NOMO-1 treated with DMSO at 0.1 percent for 48 hours (cell line): ENCODE measurements around the gene PXDC1.
"Not testable (repeated sequence)": the region's sequence is repeated elsewhere in the genome, so short reads cannot be mapped to it uniquely, and the experiment has no call there.

ENCODE experiments used
- DNase-seq: peaks from one replicate; lab custom pipeline; 2025; ENCODE audit not compliant: unreplicated experiment; lab: John Stamatoyannopoulos, UW

PXDC1 gene

GRCh38 chr6:3714111-3714510 lies 37.4 kb downstream of the PXDC1 start:
- DNase-seq, result no peak

GRCh38 chr6:3712827-3713665 lies 38.5 kb downstream of the PXDC1 start:
- no peak for DNase-seq

- no peak for DNase-seq
These were observed 39.7 kb downstream of the PXDC1 start for GRCh38 chr6:3711776-3712175.

GRCh38 chr6:3710403-3710802 lies 41.1 kb downstream of the PXDC1 start:
- DNase-seq, result no peak

GRCh38 chr6:3708540-3708939 lies 43.0 kb downstream of the PXDC1 start:
- no peak for DNase-seq

GRCh38 chr6:3707751-3708412 lies 43.6 kb downstream of the PXDC1 start:
- DNase-seq, result no peak

GRCh38 chr6:3707024-3707423 lies 44.5 kb downstream of the PXDC1 start:
- no peak for DNase-seq

GRCh38 chr6:3706547-3706946 lies 45.0 kb downstream of the PXDC1 start:
- DNase-seq, result no peak

GRCh38 chr6:3701631-3702030 lies 49.9 kb downstream of the PXDC1 start:
- no peak for DNase-seq

- DNase-seq, result no peak
These were observed 52.3 kb downstream of the PXDC1 start for GRCh38 chr6:3699231-3699630.

- DNase-seq, result no peak
These were observed 53.5 kb downstream of the PXDC1 start for GRCh38 chr6:3698021-3698420.

GRCh38 chr6:3697609-3698008 lies 53.9 kb downstream of the PXDC1 start:
- no peak for DNase-seq

GRCh38 chr6:3696525-3697088 lies 54.9 kb downstream of the PXDC1 start:
- DNase-seq, result no peak

- no peak for DNase-seq
These were observed 56.3 kb downstream of the PXDC1 start for GRCh38 chr6:3695065-3695817.

- no peak for DNase-seq
These were observed 57.7 kb downstream of the PXDC1 start for GRCh38 chr6:3693831-3694230.

- DNase-seq, result no peak
These were observed 61.0 kb downstream of the PXDC1 start for GRCh38 chr6:3690506-3690905.

GRCh38 chr6:3687847-3688246 lies 63.7 kb downstream of the PXDC1 start:
- no peak for DNase-seq

- DNase-seq, result no peak
These were observed 68.2 kb downstream of the PXDC1 start for GRCh38 chr6:3683331-3683730.

GRCh38 chr6:3678946-3679345 lies 72.6 kb downstream of the PXDC1 start:
- DNase-seq, result no peak

GRCh38 chr6:3677751-3678150 lies 73.8 kb downstream of the PXDC1 start:
- not testable (repeated sequence) for DNase-seq

- not testable (repeated sequence) for DNase-seq
These were observed 74.2 kb downstream of the PXDC1 start for GRCh38 chr6:3677351-3677750.
